Femur (tissue), 1 donor: Measurements from ENCODE around the gene TNC.
"Not testable (repeated sequence)": the region's sequence is repeated elsewhere in the genome, so short reads cannot be mapped to it uniquely, and the experiment has no call there.

Experiments
- DNase-seq: peaks from one replicate; pipeline ENCODE4 v3.0.0-alpha.2; 2017

The TNC gene

DNA sequence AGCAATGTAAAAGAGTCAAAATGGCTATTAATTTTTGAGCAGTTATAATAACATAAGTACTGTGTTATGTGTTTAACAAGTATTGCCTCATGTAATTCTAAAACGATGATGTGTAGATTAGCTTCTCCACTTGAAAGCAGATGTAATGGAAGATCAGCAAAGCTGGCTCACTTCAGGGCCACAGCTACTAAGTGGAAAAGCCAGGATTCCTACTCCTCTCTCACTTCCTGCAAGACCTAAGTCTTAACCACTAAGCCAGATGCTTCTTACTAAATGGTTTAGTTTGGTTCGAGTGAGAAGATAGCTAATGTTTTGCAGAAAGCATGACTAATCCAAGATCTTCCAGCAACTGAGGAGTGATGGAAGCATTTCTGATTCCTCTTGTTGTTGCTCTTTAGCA is 15.7 kb upstream of the TNC start:
- no peak for DNase-seq

DNA sequence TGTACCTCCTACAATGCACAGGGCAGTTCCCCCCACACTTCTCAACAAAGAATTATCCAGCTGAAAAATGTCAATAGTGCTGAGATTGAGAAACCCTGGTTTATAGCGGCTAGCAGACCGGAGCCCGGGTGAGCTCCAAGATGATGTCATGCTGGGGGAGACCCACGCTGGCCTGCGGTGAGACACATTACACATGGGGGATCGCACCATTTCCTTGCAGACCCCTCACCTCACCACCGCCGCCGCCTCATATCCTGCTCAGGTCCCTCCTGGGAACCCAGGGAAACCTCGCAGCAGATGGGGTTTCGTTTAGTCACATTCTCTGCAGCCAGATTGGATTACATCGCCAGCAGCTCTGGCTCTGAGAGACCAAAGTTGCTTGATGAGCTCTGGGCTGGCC is 14.7 kb upstream of the TNC start:
- peak; percentile 53 for DNase-seq

DNA sequence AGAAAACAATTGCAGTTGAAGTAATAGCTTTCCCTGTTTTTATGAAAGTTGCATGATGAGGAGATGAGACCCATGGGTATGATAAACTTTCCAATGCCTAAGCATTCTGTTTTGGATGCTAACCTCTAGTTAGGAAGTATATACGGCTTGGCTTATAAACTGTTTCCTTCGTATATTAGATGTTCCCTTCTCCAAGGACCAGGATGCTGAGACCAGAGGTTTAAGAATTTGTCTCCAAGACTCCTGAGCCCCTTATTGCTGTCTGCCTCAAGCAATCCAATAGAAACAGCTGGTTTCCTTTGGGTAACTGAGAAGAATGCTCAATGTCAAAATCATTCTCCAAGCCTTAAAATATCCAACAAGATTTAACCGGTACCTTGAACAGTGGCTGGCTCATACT is 12.2 kb upstream of the TNC start:
- no peak for DNase-seq

DNA sequence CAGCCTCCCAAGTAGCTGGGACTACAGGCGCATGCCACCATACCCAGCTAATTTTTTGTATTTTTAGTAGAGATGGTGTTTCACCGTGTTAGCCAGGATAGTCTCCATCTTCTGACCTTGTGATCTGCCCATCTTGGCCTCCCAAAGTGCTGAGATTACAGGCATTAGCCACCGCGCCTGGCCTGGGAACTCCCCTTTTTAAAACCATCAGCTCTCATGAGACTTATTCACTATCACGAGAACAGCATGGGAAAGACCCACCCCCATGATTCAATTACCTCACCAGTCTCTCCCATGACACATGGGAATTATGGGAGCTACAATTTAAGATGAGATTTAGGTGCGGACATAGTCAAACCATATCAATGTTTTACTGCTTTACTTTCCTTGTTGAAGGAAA is 10.8 kb upstream of the TNC start:
- not testable (repeated sequence) for DNase-seq

DNA sequence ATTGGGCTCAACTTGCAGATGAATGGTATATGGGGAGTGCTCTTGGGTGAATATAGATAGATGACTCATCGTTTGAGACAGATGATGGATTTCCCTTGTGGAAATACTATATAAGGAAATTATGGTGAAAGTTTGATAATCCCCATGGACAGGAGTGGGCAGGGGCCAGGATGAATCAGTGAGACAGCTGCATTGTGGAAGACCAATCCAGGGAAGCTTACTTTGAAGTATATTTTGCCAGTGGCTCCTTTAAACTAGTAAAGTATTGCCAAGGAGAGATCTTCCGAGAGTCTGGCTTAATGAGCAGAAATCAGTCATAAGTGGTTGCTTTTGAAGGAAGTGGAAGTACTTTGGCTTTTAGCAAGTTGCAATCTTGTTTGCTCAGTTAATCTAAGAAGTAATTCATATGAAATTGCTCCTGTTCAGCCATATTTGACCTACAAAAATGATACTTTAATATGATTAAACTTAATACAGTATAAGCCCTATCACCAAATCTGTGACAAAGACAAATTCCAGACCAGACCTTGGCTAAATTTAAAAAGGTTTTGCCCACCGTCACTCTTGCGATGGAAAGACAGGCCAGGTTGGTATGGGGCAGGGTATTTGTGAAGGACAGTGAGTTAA is 9.3 kb upstream of the TNC start:
- DNase-seq, result no peak

DNA sequence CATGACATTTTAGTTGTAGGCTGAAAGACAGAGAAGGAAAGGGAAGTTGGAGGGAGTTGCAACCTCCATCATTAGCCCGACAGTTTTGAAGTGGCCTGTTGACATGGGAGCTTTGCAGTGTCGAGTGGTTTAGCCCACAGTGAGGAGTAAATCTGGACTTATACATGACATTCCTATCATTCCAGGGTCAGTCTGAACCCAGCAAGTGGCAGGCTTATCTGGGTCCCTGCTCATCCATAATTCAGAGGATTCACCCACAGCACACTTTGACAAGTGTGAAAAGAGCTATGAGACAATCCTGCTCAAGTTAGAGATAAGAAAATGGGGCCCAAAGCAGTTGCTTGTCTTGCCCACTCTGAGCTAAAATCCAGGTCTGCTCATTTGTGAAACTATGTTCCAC is 8.4 kb upstream of the TNC start:
- DNase-seq, result no peak

DNA sequence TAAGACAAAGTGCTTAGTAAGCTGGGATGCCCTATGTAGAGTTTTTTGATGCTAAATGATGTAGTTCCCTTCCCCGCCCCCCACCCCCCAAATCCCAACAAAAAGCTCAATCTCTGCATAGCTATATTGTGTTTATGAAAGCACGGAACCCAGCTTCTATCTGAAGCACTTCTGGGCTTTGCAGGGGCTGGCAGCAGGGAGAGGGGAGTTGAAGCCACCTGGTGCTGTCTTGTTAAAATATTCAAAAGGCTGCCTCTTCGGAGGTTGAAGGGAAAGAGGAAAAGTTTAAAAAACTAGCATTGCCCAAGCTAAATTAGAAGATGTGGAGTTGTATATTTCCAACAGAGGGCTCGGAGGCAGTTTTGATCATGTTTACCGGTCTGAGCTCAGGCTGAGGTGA is 5.0 kb upstream of the TNC start:
- DNase-seq, result no peak

DNA sequence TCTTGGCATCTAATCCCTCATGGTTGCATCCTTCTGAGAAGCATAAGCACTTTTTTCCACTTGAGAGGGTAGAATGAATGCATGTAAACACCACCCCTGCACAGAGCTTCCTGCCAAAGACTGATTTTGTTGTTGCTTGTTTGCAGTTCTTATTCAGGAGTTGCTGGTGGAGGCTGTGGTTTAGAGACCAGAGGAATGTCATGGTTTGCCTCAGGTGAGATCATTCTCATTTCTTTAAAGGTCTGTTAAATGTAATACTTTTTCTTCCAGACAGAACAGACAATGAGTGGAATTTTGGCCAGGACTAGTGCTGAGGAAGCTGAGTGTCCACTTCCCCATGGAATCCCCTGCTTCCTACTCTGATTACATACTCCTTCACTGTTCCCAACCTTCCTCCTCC is 3.2 kb upstream of the TNC start:
- DNase-seq, result no peak

DNA sequence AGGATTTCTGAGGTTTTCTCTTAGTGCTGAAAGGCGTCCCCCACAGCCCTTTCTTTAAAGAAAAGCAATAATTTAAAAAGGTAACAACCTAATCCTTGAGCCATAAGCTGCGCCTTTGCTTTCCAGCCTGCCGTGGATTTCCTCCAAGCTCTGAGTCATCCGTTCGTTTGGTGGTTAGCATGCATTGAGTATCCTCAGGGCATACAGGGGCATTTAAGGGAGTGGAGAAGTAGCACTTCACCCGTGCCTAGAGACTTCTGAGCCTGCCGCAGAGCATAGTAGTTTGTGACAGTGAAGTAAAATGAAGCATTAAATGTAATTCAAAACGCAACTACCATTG is 892 bp upstream of the TNC start:
- DNase-seq, result peak; percentile 90

DNA sequence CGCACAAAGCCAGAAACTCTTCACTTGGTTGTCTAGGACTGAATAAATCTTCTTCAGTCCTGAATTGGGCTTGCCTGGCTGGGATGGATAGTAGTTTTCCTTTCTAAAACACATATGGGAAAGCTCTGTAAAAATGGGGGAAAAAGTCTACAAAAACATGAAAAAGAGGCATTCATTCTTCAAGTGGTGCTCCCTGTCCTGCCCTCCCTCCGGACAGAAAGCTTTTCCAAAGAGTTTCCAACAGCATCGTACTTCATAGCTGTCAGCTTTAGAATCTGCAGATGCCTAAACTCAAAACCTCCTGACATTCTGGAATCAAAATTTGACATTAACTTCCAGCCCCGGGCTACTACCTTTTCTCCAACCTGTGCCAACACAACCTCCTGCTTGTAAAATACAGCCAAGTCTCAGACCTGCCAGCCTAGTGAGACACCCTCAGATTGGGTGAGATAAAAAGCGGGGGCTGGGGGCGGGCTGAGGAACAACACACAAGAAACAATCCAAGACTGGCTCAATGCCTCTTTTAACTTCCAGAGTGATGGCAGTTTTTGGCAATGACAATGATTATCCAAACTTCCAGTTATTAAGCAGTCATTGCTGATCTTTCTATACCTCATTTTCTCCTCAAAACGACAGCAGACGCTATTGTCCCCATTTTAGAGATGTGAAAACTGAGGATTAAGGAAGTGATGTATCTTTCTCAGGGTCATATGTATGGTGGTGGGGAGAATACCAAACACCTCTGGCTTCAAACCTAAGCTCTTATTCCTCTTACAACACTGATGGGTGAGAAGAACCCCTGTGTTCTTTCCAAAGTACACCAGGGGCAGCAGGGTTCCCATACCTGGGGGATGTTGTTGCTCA is 1.3 kb downstream of the TNC start:
- DNase-seq, result no peak

DNA sequence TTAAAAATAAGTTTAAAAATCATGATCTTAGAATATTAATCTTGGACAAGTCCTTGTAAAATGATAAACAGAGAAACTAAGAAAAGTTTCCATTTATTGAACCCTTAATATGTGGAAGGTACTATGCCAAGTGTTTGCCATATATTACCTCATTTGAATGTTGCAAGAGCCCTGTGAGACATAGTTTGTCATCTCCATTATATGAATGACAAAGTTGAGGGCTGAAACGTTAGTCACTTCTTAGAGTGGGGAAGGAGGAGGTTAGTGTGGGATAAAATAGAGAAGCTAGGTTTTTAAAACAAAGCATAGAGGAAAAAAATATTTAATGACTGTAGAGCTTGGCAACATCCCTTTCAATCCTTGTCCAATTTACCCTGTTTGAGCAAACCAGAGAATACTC is 2.0 kb downstream of the TNC start:
- no peak for DNase-seq

DNA sequence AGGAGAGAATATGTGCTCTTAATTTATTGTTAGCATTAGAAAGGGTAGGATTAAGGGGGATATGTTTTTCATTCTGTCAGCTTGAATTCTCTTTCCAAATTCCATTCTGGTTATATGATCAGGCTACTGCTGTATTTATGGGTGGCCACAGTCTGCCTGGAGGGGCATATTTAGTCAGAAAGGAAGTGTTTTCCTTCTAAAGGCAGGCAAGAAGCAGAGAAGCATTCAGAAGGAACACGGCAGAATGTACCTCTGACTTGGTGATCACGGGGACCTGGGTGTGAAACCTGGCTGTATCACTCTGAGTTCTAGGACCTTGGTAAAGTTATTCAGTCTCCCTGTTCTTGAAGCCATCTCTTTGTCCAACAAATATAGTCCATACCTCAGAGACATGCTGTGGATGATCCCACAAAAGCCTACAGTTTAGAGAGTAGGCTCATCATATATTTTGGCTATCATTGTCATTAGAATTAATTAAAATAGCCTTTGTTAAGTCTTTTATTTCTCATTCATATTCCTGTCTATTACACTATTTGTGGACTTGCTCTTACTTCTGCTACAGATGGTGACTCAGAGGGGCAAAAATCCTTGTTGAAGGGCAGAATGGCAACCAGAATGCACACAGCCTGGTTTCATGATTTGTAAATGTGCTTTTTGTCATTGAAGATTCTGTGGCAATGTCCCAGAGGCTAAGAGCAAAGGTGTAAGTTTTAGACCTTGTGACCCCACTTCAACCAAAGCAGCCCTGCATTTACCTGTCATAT is 2.7 kb downstream of the TNC start:
- DNase-seq, result no peak

DNA sequence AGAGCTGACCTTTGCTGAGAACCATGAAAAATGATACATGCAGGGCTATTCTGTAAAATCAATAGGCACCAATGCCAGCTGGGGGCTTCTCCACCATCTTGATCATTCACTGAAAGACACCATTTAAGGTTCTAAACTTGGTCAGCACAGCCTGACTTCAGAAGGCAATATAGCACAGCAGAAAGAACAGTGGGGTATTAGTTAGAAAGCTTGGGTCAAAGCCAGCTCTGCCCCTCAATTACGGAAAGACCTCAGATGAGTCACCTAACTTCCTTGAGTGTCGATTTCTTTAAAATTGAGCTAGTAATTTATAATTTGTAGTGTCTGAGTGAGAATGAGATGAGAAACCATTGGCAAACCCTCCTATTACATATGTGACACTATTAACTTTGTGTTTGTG is 3.4 kb downstream of the TNC start:
- DNase-seq, result no peak

DNA sequence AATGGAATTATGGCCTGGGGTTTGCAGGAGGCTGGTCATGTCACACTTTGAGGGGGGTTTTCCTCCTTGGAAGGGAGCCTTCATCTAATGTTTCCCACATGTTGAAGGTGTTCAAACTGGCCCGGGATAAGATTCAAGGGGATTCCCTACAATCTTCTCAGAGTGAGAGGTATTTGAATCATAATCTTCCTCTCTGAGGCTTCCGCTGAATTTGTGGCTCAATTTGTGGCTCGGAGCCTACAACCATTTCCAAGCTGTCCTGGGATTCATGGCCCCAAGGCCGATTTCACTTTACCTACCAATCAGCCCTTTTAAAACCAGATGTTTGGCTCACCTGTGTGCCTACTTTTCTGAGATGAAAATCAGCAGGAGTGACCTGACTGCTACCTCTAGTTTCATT is 3.9 kb downstream of the TNC start:
- DNase-seq, result no peak

DNA sequence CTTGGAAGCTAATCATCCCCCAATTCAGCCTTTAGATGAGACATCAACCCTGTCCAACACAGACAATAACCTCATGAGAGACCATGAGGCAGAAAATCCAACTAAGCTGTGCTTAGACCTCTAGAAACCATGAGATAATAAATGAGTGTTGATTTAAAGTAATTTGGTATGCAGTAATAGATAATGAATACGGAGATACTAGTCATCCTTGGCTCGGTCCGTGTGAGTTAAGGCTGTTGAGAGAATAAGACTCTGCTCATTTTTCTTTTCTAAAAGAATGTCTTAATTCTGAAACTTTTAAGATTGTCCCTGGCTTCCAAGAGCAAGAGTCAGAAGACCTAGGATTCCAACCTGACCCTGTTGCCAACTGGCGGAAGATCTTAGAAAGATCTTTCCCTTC is 6.1 kb downstream of the TNC start:
- DNase-seq, result no peak

DNA sequence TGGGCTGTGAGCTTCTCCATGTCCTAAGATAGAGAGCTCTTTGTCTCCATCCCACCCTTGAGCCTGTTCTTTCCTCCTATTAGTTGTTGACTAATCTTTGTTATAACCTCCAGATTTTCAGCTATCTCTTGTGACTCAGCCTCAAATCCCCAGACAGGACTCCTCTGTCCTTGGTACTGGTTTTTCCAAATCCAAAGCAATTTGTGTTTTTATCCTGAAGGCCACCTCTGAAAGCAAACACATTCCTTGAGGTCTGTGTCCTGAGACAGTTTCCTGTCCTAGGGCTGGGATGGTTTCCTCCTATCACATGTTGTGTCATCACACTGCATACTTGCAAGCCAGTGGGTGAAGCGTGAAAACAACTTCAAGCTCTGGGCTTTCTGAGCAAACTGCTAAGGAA is 8.5 kb downstream of the TNC start:
- no peak for DNase-seq

DNA sequence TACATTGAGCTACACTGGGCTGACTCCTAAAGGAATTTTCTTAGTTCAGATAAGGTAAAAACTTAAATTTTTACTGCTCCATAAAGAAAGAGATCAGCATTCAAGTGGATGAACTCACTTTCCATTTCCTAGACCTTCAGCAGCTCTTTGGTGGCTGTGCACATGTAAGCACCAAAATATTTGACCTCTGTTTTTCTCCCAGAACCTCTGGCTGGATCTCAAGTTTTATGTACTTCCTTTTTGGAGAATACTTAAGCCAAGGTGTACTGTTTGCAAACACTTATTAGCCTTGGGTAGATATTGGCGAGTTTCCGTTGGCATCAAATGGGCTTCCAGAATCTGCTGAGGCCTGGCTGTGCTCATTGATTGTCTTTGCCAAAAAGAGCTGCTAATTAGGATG is 10.3 kb downstream of the TNC start:
- DNase-seq, result no peak

DNA sequence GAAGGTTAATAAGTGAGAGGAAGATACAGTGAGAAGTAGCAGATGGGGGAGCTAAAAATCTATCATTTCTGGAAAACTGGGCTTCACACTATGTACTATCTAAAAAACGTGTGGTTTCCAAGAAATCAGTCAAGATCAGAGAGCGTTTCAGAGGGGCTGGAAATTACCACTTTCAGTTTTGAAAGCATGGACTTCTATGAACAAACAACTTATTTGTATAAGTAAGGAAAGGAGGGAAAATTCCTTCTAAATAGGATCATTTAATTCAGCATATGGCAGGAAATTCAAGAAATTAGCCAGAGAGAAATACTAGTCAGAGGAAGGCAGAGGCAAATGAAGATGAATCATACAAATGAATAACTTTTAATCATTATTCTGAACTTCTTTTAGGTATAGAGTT is 11.3 kb downstream of the TNC start:
- no peak for DNase-seq

DNA sequence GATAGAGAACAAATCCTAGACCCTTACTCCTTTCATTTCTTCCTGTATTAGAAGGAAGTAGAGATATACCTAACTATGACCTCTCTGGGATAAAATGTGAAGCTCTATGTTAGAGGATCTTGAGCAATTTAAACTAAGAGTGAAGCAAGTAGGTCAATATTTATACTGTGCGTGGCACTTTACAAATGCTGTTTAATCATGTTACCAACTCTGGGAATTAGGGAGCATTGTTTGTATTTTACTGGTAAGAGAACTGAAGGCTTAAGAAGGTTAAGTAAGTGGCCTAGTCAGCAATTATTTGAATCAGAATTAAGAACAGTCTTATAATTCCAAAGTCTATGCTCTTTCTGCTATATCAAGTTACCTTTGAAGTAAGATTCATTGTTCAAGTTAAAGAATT is 12.0 kb downstream of the TNC start:
- no peak for DNase-seq

DNA sequence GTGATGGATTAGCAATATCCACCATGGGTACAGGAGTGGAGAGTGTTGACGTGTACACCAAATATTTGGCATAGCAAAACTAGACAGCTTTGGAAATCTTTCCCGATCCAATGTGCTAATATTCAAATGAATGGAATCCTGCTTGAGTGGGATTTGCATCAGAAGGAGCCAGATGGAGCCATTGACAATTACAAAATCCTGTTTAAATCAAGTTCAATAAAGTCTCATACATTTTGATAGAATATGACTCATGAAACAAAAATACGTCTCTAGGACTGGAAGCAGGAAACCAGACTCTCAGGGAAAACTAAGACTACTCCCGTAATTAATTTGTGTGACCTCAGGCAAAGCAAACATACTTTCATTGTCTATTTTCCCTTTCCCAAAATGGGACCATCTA is 13.0 kb downstream of the TNC start:
- DNase-seq, result no peak

DNA sequence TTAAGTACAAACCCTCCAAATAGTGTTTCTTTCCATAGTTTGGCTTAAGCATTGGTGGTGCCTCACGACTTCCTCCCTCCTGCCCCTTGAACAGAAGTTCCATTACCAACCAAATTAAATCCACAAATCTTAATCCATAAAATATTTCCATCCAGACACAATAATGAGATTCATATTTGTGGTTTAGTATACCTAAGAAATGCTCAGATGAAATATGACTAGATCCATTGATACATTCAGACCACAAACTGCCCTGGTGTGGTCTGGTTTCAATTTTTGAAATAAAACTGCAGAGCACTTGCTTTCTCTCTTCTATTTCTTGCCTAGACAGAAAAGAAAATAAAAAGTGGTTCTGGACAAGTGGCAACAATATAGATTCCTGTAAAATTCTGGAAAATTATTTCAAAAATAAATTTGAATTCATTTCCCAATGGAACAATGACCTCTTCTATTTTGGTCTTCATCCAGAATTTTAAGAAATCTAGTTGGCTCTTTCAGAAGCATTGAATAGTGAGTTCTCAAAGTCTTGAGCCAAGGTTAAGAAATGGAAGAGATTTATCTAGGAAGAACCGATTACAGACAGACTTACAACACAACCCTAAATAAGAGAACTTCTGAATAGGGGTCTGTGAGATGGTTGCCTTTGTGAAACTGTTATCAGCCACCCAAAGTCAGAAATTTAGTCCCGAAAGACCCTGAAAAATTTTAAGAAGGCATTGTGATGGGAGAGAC is 14.0 kb downstream of the TNC start:
- DNase-seq, result no peak

DNA sequence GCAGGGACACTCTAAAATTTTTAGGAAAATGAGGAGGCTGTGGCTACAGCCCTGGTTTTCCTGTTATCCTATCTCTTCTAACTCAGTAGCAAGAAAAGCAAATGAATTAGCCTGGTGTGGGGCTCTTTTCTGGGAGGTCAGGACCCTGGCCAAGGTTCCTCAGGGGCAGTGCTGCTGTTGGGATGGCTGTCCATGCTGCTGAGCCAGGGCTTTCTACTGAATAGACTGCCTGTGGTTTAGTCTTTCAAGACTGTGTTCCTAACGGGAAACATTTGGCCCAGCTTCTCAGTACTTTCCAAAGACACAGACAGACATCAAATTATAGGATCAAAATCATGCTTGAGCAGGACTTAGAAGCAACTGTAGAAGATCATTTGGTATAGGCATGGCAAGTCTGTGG is 18.1 kb downstream of the TNC start:
- DNase-seq, result peak; percentile 77

DNA sequence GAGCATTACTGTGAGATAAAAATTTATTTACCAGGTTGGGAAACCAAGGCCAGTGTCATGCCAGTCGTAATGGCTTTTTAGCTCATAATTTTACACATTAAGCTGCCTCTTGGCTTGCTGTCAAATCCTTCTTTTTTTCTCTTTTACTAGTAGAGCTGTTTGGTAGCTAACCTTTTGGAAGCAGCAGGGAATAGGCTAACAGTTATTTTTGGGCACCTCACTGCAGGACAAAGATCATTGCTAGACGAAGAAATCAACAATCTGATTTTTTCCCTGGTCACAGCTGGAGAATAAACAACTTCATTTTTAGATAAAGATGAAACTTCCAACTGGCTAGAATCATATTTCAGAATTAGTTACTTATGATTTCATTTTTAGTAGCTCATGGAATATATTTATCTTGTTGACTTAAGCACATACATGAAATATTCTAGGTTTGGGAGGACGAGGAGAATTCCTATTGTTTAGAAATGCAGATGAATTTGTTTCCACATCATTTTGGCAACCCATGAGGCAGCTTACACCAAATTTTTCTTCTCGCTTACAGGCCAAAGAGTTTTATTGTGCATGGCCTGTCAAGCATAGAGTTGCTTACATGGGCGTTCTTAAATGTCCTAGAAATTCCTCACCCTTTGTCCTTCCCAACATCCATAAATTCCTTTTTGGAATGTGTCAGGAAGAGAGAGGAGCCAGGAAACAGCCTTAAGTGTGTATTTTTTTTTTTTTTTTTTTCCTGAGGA is 19.6 kb downstream of the TNC start:
- no peak for DNase-seq
